ENCODE data around the gene ADIPOQ.

DNA sequence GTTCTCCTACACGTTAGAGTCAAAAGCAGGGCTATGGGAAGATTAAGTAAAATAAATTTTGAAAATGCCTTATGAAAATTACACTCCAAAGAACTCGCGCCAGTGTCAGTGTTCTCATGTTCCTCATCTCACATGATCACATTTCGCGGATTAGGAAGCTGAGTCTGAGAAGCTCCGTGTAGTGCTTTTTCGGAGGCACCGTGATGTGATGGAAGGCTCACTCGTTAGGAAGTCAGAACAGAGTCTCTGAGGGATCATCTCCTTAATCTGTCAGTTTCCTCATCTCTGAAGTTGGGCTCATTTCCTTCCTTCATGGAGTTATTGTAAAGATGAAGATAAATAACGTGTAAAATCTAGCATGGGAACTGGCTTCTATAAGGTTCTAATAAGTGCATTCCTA lies 3.2 kb downstream of the ADIPOQ start:
- TF ChIP-seq REST (IDR thresholded peaks at IDR 0.05; ENCODE audit: insufficient read depth in 1 of 2, low read depth in 2 of 2, low read length in 1 of 2) = no peak
- no peak for TF ChIP-seq CTCF (IDR thresholded peaks at IDR 0.05)
- TF ChIP-seq POLR2AphosphoS5 (IDR thresholded peaks at IDR 0.05; ENCODE audit: low read depth, low read length) = no peak

All from Panc1 (cell line).